GM19239 (cell line): Measurements from ENCODE around the gene EYA3.

Experiments used
- DNase-seq: peaks from one replicate; pipeline ENCODE4 v3.0.0; 2011; ENCODE audit warnings: low spot score; ENCODE audit not compliant: insufficient read length
- FAIRE-seq: peaks from 2 replicates; lab custom pipeline; 2011; peaks lifted over from hg19 to GRCh38; lab: Jason Lieb, UNC

EYA3 gene

GRCh38 chr1:28088168-28088961 lies at the start of gene EYA3:
EYA3 (minus strand) TSS chr1:28088610; CDS start chr1:28058026, 30,584 bp downstream.
- peak; percentile 92 for DNase-seq
- peak; percentile 99 for FAIRE-seq

GRCh38 chr1:28136922-28137613 lies 48.7 kb upstream of the EYA3 start:
- DNase-seq (no peak), FAIRE-seq (no peak)

DNA sequence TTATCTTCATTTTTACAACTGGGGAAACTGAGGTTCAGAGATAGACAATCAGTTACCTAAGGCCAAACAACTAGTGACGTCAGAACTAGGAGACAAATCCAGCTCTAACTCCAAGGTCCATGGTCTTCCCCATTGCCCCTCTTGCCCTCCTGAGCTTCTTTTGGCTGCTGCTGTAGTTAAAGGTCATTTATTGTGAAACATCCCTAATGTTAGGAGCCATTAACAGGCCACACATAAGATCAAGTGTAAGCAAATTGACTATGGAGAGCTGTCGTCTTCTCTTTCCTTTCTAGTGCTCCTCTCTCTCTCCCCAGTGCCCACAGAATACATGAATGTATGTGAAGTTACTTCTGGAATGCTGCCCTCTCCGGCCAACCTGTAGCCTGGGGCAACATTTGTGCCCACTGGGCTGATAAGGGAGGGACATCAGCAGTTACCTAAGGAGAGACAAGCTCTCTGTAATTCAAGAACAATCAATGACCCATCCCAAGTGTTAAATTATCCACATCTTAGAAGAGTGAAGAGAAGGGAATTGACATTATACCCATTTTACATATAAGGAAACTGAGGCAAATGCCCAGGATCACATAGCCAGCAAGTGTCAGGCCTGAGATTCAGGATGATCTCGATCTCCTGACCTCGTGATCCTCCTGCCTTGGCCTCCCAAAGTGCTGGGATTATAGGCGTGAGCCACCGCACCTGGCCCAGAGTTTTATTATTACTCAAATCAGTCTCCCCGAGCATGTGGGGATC lies 47.9 kb upstream of the EYA3 start:
- peak; percentile 21 for FAIRE-seq
- DNase-seq, result no peak

GRCh38 chr1:28135371-28136168 lies 47.2 kb upstream of the EYA3 start:
- FAIRE-seq, result peak; percentile 52

GRCh38 chr1:28134651-28135207 lies 46.3 kb upstream of the EYA3 start:
- FAIRE-seq, result peak; percentile 77
- no peak for DNase-seq

More at GRCh38 chr1:28135371-28136168, 47.2 kb upstream of the EYA3 start:
- DNase-seq, result no peak

DNA sequence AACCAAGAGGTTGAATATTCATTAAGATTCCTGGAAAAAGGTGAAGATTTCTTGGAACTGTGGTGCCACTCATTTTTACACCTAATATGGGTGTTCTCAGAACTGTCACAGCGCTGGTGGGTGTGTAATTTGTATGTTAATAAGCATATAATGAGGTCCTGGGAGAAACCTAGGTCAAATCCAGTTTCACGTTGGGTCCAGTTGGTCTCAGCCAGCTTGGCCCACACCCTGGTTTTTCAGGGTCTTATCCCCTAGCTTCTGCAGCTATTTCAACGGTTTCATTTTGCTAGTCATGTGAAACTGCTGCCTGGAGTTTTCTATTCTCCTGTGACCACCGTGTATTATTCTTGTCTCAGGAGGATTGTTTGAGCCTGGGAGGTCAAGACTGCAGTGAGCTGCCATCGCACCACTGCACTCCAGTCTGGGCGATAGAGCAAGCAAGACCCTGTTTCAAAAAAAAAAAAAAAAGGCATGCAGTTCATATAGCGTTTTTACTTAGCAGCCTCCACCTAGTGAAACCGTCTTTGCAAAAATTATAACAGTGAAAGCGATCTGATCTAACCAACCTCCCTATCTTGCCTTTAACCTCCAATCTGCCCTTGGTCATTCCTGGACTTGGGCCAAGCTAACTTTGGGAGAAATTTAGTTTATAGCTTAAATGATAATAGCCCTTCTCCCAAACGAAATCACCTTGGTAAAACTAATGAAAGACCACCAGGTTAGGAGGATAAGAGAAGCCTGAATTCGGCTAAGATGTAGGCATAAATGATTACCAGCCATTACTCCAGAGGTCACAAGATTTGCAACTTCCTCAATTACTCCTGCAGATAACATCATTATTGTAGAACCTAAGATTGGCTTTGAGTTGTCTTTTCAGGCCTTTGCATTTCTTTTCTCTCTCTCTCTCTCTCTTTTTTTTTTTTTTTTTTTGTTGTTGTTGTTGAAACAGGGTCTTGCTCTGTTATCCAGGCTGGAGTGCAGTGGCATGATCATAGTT lies 44.1 kb upstream of the EYA3 start:
- FAIRE-seq (peak; percentile 91), DNase-seq (no peak)

GRCh38 chr1:28130901-28131300 lies 42.5 kb upstream of the EYA3 start:
- DNase-seq (no peak), FAIRE-seq (no peak)

- FAIRE-seq (peak; percentile 58), DNase-seq (no peak)
Observed at GRCh38 chr1:28129150-28129549, 40.7 kb upstream of the EYA3 start.

DNA sequence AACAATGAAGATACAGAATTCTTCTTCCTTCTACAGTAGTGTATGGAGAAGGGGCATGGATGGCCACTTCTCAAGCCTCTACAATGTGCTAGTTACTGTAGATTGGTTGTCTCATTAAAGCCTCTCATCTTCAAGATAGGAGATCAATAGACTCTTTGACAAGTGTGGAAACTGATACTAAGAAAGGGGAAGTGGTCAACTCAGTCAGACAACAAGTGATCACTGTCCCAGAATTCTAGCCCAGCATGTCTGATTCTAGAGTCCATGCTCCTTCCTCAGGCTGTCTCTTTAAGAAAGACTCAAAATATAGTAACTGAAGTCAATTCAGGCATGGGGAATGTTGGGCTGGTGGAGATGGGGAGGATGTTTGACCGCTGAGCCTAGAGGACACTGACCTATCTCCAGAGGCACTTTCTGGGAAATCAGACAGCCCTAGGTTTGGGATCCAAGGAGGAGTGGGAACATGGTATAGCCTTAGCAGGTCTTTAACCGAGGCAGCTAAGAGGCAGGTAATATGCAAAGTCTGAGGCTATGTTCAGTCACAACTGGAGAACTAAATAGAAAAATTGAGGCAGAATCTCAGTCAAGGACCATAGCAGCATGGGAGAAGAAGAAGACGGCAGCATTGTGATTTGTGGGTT lies 39.3 kb upstream of the EYA3 start:
- DNase-seq (no peak), FAIRE-seq (peak; percentile 94)

GRCh38 chr1:28126783-28127490 lies 38.5 kb upstream of the EYA3 start:
- no peak for DNase-seq
- FAIRE-seq, result peak; percentile 51

DNA sequence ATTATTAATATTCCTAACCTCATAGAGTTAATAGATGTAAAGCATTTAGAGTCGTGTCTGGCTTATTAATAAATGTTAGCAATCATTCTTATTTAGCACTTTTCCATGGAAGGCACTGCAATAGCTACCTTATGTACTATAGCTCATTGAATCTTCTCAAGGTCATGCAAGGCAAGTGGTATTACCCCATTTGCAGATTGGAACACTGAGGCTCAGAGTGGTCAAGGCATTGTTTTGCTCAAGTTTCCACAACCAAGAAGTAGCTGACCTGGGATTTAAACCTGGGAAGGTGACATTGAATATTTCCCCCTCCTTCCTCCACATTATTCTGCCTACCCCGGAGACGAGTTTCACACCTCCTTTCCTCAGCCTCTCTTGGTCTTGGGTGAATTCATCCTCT lies 37.8 kb upstream of the EYA3 start:
- FAIRE-seq (no peak), DNase-seq (no peak)

GRCh38 chr1:28123461-28123961 lies 35.1 kb upstream of the EYA3 start:
- FAIRE-seq (no peak), DNase-seq (no peak)

GRCh38 chr1:28122183-28122582 lies 33.8 kb upstream of the EYA3 start:
- DNase-seq (no peak), FAIRE-seq (no peak)

DNA sequence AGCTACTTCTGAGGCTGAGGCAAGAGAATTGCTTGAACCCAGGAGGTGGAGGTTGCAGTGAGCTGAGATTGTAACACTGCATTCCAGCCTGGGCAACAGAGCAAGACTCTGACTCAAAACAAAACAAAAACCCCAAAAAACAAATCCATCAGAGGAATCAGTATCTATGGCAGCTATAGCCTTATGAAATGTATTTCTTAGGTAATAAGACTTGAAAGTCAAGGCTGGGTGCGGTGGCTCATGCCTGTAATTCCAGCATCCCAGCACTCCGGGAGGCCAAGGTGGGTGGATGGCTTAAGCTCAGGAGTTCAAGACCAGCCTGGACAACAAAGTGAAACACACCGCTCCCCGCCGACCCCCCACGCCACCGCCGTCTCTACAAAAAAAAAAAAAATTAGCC lies 31.1 kb upstream of the EYA3 start:
- DNase-seq, result no peak
- no peak for FAIRE-seq

GRCh38 chr1:28118640-28119307 lies 30.4 kb upstream of the EYA3 start:
- FAIRE-seq (no peak), DNase-seq (no peak)

GRCh38 chr1:28115267-28115666 lies 26.9 kb upstream of the EYA3 start:
- FAIRE-seq (peak; percentile 77), DNase-seq (no peak)

DNA sequence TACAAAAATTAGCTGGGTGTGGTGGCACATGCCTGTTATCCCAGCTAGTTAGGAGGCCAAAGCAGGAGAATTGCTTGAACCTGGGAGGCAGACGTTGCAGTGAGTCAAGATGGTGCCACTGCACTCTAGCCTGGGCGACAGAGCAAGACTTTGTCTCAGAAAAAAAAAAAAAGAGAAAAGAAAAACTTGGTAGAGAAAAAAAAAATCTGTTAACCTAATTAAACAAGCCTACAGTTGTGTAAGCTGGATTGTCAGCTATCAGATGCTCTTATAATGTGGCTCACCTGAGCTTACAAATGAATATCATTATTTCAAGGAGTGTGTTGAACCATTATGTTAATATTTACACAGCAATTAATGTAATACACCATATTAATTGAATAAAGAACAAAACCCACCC lies 26.4 kb upstream of the EYA3 start:
- DNase-seq, result no peak
- no peak for FAIRE-seq
